Smooth muscle cell (in vitro differentiated cells): ENCODE results near the gene RNU7-1. TPM values are rescaled to one million over a fixed set of nuclear protein-coding genes. Genes with fewer than 3 reads are reported as not detected.

Source experiments
- DNase-seq: peaks from one replicate; lab custom pipeline; 2025; ENCODE audit not compliant: unreplicated experiment; lab: John Stamatoyannopoulos, UW
- H2AFZ ChIP-seq: fragments of 200-600 bp; sonication (generic); 2 replicates; pipeline ENCODE4 v1.6.0; 2016; ENCODE audit warnings: antibody characterized with exemption, low read depth, mild to moderate bottlenecking
- H3F3A ChIP-seq: fragments of 200-600 bp; sonication (generic); 2 replicates; pipeline ENCODE4 v1.6.0; 2017; ENCODE audit warnings: antibody characterized with exemption, low read depth
- H3K27ac ChIP-seq: fragments of 200-600 bp; sonication (generic); 2 replicates; pipeline ENCODE4 v1.5.1; 2016; ENCODE audit warnings: low read depth, mild to moderate bottlenecking
- H3K27me3 ChIP-seq: fragments of 200-600 bp; sonication (generic); 2 replicates; pipeline ENCODE4 v1.6.1; 2016; ENCODE audit warnings: low read depth, mild to moderate bottlenecking
- H3K36me3 ChIP-seq: fragments of 200-600 bp; sonication (generic); 2 replicates; pipeline ENCODE4 v1.5.1; 2016; ENCODE audit warnings: low read depth
- H3K4me1 ChIP-seq: fragments of 200-600 bp; sonication (generic); 2 replicates; pipeline ENCODE4 v1.5.1; 2016; ENCODE audit warnings: low read depth
- H3K4me2 ChIP-seq: fragments of 200-600 bp; sonication (generic); 2 replicates; pipeline ENCODE4 v1.6.0; 2016; ENCODE audit warnings: mild to moderate bottlenecking
- H3K4me3 ChIP-seq: fragments of 200-600 bp; sonication (generic); 2 replicates; pipeline ENCODE4 v1.5.1; 2016; ENCODE audit warnings: mild to moderate bottlenecking
- H3K79me2 ChIP-seq: fragments of 200-600 bp; sonication (generic); 2 replicates; pipeline ENCODE4 v1.6.0; 2016; ENCODE audit warnings: low read depth, mild to moderate bottlenecking
- H3K9ac ChIP-seq: fragments of 200-600 bp; sonication (generic); 2 replicates; pipeline ENCODE4 v1.6.0; 2016; ENCODE audit warnings: low read depth
- H3K9me3 ChIP-seq: fragments of 200-600 bp; sonication (generic); replicated peaks from 2 replicates; pipeline ENCODE4 v1.5.1; 2016; ENCODE audit warnings: low read depth
- H4K20me1 ChIP-seq: fragments of 200-600 bp; sonication (generic); 2 replicates; pipeline ENCODE4 v1.6.0; 2016; ENCODE audit warnings: low read depth
- WGBS: methylation state at CpG from one replicate; pipeline ENCODE4 v1.1.7; 2016; ENCODE audit warnings: low lambda C conversion rate; 5-methylcytosine and 5-hydroxymethylcytosine counted together
- polyA plus RNA-seq: library from polyadenylated mRNA; unstranded; fragments of >200 nt; fragmentation: Nextera tagmentation; extraction: Ambion mirVana; gene quantifications from 2 replicates; pipeline ENCODE4 v1.2.1, GENCODE V29; 2016
- total RNA-seq: library from RNA; depleted of rRNA; stranded (reverse); fragments of >200 nt; gene quantifications from 2 replicates; pipeline ENCODE4 v1.2.3, GENCODE V29; 2014
- TF ChIP-seq, protein P1 (sequence below): fragments of 200-600 bp; sonication (generic); IDR thresholded peaks from 2 replicates; pipeline ENCODE4 v1.5.1; 2017; ENCODE audit warnings: borderline replicate concordance, mild to moderate bottlenecking, antibody characterized with exemption; ENCODE audit not compliant: insufficient read depth, poor library complexity, severe bottlenecking

Gene RNU7-1
- total and polyA plus RNA-seq, 2 experiments from 2014 or later: not detected

DNA sequence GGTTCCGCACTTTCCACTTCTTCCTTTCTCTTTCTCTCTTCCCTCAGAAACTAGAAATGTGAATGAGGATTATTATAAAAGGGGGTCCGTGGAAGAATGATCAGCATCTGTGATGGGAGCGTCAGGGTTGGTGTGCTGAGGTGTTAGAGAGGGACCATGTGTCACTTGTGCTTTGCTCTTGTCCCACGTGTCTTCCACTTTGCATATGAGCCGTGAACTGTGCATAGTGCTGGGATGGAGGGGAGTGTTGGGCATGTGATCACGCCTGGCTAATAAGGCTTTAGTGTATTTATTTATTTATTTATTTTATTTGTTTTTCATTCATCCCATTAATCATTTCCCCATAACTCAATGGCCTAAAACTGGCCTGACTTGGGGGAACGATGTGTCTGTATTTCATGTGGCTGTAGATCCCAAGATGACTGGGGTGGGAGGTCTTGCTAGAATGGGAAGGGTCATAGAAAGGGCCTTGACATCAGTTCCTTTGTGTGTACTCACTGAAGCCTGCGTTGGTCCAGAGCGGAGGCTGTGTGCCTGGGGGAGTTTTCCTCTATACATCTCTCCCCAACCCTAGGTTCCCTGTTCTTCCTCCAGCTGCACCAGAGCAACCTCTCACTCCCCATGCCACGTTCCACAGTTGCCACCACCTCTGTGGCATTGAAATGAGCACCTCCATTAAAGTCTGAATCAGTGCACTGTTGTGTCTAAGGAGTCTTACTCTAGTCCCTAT, 20.4 kb upstream of the RNU7-1 start:
- Histone ChIP-seq H3K79me2 (peaks cover 12% of the 10 kb centered on the region), H3K36me3 (no peaks in the 10 kb centered on the region), H3K4me3 (no peak overlapping the region), H3K27me3 (no peaks in the 10 kb centered on the region), H3K4me1 (peaks cover 29% of the 10 kb centered on the region), H3F3A (peaks cover 16% of the 10 kb centered on the region), H2AFZ (no peak overlapping the region), H4K20me1 (peaks cover 9% of the 10 kb centered on the region), H3K9me3 (no peaks in the 10 kb centered on the region), H3K27ac (no peak overlapping the region), H3K9ac (no peak overlapping the region), H3K4me2 (no peak overlapping the region)
- no peak for DNase-seq
- 94% methylated on average over 10 of the region's 10 CpGs for WGBS
- TF ChIP-seq, protein P1, sequence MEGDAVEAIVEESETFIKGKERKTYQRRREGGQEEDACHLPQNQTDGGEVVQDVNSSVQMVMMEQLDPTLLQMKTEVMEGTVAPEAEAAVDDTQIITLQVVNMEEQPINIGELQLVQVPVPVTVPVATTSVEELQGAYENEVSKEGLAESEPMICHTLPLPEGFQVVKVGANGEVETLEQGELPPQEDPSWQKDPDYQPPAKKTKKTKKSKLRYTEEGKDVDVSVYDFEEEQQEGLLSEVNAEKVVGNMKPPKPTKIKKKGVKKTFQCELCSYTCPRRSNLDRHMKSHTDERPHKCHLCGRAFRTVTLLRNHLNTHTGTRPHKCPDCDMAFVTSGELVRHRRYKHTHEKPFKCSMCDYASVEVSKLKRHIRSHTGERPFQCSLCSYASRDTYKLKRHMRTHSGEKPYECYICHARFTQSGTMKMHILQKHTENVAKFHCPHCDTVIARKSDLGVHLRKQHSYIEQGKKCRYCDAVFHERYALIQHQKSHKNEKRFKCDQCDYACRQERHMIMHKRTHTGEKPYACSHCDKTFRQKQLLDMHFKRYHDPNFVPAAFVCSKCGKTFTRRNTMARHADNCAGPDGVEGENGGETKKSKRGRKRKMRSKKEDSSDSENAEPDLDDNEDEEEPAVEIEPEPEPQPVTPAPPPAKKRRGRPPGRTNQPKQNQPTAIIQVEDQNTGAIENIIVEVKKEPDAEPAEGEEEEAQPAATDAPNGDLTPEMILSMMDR: no peak

DNA sequence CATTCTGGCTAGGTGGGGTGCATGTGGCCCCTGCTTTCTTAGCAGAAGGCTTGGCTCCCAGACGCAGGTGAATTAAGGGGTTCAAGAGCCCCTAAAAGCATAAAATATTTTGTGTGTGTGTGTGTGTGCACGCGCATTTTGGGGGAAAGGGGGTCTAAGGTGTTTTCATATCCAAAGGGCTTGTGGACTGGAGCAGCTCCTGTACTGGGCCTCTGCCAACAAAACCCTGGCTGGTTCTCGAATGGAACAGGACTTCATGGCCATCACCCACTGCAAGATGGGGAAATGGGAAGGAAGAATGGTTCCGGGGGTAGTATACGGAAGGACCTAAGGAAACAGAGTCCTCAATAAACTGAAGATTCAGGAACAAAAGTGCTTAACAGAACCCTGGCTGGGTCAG, 19.8 kb upstream of the RNU7-1 start:
- Histone ChIP-seq H2AFZ (no peak overlapping the region), H4K20me1 (peaks cover 10% of the 10 kb centered on the region), H3K9ac (no peak overlapping the region), H3F3A (peaks cover 16% of the 10 kb centered on the region), H3K36me3 (no peaks in the 10 kb centered on the region), H3K4me1 (peaks cover 29% of the 10 kb centered on the region), H3K79me2 (peaks cover 19% of the 10 kb centered on the region), H3K4me3 (no peak overlapping the region), H3K4me2 (no peak overlapping the region), H3K27ac (no peak overlapping the region), H3K9me3 (no peaks in the 10 kb centered on the region), H3K27me3 (no peaks in the 10 kb centered on the region)
- TF ChIP-seq, protein P1: no peak
- WGBS: 87% methylated on average over 6 of the region's 6 CpGs
- DNase-seq: no peak

DNA sequence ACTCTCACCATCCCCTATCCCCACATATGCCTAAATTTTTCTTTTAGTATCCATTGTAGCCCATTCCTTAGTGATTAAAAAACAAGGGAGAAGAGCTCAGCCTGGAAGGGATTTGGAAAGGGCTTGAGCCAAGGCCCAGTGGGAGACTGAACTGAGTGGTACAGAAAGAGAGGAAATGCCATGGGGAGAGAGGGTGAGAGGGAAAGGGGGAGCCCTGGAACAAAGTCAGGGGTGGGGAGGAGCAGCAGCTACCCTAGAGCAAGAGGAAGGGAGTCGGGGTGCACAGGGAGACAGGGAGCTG, 18.4 kb upstream of the RNU7-1 start:
- H3K9ac ChIP-seq: no peak overlapping the region
- H3K4me2 ChIP-seq: peak overlapping the region; percentile 63
- H3K4me3 ChIP-seq: no peak overlapping the region
- peaks cover 32% of the 10 kb centered on the region for H3K79me2 ChIP-seq
- no peaks in the 10 kb centered on the region for H3K9me3 ChIP-seq
- peaks cover 15% of the 10 kb centered on the region for H4K20me1 ChIP-seq
- peak overlapping the region; percentile 77 for H3K27ac ChIP-seq
- H3F3A ChIP-seq: peaks cover 16% of the 10 kb centered on the region
- H3K36me3 ChIP-seq: no peaks in the 10 kb centered on the region
- TF ChIP-seq, protein P1: no peak
- no peak overlapping the region for H2AFZ ChIP-seq
- H3K27me3 ChIP-seq: no peaks in the 10 kb centered on the region
- DNase-seq: no peak
- WGBS: 20% methylated on average over 1 of the region's 1 CpG
- peaks cover 40% of the 10 kb centered on the region for H3K4me1 ChIP-seq
